GM18867 (cell line): ENCODE measurements around the gene GCGR.

Source experiments
- ATAC-seq: cut with Tn5 transposase; IDR thresholded peaks from one replicate; pipeline ENCODE4 v1.9.1; 2021; ENCODE audit warnings: mild to moderate bottlenecking, moderate library complexity; ENCODE audit not compliant: unreplicated experiment

The GCGR gene

DNA sequence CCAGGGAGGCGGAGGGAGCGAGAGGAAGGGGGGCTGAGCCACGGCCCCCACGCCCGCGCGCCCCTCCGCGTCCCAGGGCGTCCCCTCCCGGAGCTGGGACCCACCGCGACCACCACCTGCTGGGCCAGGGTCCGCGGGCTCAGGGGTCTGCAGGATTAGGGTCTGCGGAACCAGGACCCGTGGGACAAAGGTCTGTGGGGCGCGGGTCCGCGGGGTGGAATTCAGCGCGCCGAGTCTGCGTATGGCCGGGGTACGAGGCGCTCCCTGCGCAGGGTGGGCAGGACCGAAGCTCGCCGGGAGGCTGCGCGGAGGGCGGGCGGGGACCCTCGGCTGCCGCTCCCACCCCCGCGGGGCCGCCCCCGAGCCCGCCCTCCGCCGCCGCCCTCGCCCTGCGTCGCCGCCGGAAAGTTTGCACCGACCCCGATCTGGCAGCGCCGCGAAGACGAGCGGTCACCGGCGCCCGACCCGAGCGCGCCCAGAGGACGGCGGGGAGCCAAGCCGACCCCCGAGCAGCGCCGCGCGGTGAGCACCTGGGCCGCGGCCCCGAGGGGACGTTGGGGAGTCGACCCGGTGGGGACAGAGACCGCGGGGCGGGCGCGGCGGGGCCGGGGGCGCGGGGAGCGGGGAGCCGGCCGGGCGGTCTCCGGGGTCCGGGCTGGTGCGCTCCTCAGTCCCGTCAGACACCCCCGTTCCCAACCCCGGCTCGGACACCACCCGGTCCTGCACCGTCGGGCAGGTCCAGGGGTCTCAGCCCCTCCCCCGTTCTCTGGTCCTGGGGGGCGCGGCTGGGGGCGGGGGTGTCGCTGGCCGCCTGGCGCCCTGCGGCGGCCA, at the start of gene GCGR:
GCGR (plus strand) TSS at position 423 of the 831 bp plus-strand sequence. CDS start 4,869 bp downstream, outside the sequence.
- no peak for ATAC-seq

DNA sequence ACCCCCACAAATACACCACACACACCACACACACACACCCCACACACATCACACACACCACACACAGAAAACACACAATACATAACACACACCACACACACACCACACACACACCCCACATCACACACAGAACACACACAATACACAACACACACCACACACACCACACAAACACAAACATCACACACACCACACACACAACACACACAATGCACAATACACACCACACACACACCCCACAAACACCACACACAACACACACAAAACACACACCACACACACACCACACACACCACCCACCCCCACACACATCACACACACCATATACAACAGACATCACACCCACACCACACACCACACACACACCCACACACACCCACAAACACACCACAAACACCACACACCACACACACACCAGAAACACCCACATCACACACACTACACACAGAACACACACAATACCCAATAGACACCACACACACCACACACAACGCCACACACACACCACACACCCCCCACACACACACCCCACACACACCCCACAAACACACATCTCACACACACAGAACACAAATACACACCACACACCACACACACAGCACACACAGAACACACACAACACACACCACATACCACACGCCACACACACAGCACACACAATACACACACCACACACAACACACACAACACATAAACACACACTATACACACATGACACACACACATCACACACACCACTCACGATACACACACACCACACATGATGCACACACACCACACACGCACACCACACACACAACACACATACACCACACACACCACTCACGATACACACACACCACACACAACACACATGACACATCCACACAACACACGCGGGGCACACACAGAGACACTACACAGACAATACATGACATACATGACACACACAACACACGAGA, 11.0 kb upstream of the GCGR start:
- ATAC-seq, result no peak

DNA sequence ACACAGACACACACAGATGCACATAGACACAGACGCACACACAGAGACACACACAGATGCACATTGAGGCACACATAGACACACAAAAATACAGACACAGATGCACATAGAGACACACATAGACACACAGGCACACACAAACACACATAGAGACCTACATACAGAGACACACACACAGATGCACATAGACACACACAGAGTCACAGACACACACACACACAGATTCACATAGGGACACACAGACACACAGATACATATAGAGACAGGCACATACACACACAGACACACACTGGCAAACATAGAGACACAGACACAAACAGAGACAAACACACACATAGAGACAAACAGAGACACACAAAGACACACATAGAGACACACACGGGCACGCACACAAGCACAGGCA, 9.9 kb upstream of the GCGR start:
- no peak for ATAC-seq

DNA sequence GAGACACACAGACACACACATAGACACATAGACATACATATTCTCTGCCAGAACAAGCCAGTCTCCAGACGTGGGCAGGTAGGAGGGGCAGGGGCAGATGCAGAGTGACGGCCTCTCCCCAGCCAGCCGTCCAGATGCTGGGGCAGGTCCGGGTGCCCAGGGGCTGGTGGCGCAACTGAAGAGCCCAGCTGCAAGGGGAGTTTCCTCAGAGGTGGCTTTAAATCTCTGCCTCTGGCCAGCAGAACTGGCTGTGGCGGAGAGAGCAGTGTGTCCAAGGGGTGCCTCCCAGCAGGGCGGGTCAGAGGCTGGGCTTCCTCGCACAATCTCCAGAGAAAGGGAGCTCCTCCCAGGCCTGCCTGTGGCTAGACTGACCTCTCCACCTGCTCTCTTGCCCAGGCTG, 9.4 kb upstream of the GCGR start:
- ATAC-seq, result no peak

DNA sequence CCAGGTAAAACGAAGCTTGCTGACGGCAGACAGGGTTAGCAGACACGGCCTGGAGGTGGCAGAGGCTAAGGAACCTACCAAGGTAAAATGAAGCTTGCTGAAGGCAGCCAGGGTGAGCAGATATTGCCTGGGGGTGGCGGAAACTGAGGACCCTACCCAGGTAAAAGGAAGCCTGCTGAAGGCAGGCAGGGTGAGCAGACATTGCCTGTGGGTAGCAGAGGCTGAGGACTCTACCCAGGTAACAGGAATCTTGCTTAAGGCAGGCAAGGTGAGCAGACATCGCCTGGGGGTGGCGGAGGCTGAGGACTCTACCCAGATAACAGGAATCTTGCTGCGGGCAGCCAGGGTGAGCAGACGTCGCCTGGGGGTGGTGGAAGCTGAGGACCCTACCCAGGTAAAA, 2.6 kb upstream of the GCGR start:
- no peak for ATAC-seq

DNA sequence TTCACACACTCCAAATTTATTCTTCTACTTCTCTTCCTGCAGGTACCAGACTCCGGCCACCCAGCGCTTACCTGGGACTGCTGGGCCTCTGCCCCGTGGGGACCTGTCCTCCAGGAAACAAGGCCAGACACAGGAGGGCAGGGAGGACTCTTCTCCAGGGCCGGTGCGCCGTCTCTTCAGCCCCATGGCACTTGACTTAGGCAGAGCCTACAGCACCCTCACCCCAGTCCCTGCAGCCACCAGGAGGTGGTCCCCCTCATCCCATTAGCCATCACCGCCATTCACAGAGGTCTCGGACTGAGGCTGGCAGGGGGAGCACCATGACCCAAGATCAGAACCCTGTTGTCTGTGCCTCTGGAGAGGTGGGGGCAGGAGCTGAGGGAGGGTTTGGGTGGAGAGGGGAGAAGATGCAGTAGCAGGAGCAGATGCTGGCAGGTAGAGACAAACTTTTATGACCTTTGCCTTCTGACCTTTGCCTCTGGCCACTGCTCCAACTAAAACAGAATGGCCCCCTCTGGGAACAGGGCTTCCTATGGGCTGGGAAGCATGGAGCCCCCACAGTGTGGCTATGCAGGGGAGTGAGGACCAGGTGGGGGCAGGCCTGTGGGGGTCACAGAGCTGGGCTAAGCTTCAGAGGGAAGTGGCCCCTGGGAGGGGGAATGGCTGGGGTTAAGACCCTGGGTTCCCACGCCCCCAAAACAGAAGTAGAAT, 1.7 kb upstream of the GCGR start:
- no peak for ATAC-seq

DNA sequence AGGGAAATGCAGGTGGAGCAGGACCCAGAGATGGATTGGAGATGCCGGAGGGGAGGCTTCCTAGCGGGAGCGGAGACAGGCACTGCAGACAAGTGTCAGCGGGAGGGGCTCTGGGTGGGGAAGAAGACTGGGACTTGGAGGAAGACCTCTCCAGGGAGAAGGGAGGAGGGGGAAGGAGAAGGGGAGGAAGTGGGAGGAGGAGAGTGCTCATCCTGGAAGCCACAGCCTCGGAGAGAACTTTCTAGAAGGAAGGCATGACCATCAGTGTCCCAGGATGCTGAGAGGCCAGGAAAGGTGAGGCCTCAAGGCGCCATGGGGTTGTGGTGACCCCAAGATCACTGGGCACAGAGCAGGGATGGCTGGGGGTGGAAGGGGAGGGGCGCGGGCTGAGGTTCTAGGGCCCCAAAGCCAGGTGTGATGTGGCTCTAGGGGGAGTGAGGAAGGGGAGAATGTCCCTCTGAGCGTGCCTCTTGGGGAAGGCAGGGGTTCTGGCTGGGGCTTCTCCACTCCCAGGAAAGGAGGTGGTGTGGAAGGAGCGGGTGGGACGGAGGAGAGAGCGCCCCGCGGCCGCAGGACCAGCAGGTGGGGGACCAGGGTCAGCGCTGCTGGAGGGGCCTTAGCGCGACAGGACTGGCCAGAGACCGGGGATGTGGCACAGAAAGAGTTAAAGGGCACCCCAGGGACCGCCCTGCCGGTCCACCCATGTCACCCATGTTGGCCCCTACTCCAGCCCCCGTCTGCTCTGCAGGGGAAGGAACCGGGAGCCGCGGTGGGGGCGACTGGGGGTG, 900 bp upstream of the GCGR start:
- ATAC-seq, result no peak

DNA sequence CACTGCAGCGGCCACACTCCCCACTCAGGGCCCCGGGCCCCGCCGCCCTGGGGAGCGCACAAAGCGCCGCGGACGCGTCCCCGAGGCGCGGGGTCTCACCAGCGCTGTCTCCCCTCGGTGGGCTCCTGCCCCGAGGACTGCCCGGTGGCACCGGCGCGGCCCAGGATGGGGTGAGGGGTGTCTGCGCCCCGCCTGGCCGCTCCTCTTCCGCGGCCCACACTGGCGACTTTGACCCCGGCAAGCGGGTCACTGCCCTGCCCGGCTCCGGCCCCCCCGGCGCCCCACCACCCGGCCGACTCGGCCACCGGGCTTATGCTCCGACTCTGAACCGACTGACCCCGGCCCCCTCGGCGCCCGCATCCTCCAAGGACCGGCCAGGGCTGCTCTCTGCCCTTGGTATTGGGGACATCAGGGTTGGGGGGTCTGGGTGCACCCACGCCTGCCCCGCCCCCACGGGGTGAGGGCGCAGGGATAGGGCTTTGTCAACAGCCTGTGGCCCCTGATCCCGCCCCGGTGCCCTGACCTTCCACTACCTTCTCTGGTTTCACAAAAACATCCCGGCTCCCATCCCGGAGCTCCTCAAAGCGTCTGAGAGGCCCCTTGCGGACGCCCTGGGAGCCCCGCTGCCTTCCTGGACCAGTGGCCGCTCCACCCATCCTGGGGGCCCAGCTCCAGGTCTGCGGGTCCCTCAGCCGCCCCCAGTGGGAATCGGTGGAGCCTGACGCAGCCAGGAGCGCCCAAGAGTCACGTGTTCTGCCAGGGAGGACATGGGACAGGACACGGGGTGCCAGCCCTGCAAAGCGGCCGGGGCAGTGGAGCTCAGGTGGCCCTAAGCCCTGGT, 829 bp downstream of the GCGR start:
- no peak for ATAC-seq

DNA sequence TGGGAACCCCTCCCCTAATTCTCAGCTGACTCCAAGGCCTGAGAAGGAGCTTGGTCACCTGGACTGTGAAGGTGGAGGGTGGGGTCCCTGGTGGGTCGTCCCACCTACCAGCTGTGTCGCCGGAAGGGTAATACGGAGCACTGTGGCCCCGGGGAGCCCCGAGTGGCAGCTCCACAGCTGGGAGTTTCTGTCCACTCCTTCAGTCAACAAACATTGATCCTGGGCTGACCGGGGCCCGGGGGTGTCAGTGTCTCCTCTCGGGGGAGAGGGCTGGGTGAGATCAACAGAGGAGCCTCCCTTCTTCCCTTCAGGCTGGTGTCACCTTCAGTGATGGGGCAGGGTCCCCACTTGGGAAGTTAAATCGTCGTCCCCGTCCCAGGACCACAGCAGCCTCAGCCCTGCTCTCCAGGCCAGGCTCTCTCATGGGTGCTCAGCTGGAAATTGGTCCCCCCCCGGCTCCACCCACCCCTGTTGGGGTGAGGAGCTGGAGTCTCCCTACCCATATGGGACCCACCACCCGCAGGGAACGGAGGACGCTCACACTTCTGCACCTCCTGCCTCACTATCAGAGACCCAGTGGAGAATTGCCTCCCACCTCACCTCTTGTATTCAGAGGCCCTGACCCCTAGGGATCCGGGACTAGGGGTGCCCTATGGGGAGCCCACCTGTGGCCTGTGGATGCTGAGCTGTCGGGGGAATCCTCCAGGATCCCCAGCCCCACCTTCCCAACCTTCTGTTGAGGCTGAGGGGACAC, 1.9 kb downstream of the GCGR start:
- ATAC-seq, result no peak

DNA sequence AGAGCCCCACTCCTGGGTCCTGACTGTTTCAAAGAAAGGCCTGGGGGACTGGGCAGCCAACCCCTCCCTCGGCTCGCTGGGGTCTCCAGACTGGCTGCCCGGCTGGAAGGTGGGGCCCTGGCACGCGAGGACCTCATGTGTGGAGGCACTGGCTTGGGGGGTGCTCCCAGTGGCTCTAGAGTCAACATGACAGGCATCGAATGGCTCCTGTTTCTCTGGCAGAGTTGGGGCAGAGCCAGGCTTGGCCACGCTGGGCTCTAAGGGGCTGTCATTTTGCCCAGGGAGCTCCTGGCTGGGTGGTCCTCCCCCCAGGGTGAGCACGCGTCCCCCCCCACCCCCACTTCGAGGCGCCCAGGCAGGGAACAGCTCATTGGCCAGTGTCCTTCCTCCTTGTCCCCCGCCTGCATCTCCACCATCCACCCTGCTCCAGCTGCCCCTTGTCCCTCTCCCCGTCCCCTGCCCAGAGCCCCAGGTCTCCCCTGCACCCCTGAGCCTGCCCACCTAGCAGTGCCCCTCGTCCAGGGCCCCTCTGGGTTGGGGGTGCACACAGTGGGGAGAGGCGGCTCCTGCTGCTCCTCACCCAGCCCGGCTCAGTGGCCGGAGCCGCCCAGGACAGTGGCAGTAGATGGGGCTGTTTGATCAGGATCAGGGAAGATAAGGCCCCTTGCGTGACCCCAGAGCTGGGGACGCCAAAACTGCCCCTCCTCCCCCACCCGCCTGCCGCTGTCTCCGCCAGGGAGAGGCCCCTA, 2.7 kb downstream of the GCGR start:
- ATAC-seq, result no peak

DNA sequence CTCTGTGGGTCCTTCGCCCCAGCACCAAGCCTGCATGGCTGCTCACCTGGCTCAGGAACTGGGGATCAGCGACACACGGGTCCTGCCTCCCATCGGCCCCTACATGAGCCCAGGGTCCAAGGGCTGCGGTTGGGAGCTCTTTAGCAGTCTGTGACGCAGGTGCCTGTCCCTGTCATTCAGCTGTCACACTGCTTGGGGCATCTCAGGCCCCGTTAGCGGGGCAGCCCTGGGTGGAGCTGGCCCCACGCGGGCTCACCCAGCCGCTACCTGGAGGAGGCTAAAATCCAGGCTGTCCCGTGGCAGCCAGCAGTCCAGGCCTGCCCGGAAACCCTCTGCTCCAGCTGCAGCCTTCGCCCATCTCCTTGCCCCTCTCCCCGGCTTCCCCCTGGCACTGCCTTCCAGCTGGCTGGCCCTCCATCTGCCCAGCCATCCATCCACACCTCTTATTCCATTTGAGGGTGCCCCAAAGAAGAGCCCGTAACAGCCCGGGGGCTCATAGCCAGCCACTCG, 3.3 kb downstream of the GCGR start:
- no peak for ATAC-seq

DNA sequence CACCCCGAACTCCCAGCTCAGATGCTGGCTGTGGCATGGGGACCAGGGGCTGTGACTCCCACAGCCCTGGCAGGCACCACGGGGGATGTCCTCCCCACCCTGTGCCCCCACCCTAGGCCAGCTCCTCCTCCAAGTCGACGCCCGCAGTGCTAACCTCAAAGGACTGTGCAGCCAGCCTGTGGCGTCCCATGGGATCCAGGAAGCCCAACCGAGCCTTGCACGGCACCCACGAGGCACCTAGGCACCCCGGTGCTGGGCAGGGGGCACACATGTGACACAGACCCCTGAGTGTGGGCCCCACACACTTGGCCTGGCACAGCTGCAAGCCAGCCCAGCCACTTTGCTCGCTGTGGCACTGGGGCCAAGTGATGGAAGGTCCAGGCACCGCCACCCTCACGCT, 3.9 kb downstream of the GCGR start:
- no peak for ATAC-seq

DNA sequence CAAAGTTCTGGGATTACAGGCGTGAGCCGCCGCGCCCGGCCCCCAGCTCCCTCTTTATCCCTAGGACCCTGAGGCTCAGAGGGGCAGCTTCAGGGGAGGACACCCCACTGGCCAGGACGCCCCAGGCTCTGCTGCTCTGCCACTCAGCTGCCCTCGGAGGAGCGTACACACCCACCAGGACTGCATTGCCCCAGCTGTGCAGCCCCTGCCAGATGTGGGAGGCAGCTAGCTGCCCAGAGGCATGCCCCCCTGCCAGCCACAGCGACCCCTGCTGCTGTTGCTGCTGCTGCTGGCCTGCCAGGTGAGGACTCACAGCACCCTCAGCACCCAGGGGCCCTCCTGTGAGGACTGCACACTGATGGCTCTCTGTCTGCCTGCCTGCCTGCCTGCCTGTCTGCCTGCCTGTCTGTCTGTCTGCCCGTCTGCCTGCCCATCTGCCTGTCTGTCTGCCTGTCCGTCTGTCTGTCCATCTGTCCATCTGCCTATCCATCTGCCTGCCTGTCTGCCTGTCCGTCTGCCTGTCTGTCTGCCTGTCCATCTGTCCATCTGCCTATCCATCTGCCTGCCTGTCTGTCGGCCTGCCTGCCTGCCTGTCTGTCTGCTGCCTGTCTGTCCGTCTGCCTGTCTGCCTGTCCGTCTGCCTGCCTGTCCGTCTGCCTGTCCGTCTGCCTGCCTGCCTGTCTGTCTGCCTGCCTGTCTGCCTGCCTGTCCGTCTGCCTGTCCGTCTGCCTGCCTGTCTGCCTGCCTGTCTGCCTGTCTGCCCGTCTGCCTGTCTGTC, 5.0 kb downstream of the GCGR start:
- no peak for ATAC-seq

DNA sequence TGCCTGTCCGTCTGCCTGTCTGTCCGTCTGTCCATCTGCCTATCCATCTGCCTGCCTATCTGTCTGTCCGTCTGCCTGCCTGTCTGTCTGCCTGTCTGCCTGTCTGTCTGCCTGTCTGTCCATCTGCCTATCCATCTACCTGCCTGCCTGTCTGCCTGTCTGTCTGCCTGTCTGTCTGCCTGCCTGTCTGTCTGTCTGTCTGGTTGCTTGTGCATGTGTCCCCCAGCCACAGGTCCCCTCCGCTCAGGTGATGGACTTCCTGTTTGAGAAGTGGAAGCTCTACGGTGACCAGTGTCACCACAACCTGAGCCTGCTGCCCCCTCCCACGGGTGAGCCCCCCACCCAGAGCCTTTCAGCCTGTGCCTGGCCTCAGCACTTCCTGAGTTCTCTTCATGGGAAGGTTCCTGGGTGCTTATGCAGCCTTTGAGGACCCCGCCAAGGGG, 5.6 kb downstream of the GCGR start:
- ATAC-seq, result no peak

DNA sequence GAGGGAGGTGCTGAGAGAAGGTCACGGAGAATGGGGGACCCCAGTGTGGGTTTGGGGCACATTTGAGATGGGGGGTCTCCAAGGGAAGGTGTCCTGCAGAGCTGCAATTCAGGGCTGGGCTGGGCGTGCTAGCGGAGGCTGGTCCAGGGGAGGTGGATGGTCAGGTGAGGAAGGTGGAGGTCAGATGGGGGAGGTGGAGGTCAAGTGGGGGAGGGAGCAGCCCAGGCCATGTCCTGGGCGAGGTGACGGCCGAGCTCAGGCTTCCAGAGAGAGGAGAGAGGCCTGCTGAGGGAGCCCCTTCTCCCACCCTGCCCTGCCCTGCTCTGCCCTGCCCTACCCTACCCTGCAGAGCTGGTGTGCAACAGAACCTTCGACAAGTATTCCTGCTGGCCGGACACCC, 6.5 kb downstream of the GCGR start:
- no peak for ATAC-seq

DNA sequence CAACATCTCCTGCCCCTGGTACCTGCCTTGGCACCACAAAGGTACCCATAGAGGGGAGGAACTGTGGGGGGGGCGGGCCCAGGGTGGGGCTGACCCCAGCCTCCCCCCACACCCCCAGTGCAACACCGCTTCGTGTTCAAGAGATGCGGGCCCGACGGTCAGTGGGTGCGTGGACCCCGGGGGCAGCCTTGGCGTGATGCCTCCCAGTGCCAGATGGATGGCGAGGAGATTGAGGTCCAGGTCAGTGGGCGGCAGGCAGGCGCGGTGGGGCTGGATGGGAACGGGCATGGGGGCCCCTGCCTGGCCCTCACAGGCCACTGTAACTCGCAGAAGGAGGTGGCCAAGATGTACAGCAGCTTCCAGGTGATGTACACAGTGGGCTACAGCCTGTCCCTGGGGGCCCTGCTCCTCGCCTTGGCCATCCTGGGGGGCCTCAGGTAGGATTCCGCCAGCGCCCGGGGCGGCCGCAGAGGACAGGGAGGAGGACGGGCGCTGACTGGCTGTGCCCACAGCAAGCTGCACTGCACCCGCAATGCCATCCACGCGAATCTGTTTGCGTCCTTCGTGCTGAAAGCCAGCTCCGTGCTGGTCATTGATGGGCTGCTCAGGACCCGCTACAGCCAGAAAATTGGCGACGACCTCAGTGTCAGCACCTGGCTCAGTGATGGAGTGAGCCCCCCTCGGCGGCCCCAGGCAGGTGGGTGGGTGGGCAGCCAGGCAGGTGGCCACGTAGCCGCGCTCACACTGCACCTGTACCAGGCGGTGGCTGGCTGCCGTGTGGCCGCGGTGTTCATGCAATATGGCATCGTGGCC, 7.1 kb downstream of the GCGR start:
- ATAC-seq, result no peak
